ENCODE results near the gene AVP.
"Not testable (repeated sequence)": the region's sequence is repeated elsewhere in the genome, so short reads cannot be mapped to it uniquely, and the experiment has no call there.

AVP gene

GRCh38 chr20:3121271-3121911, 36.9 kb upstream of the AVP start:
- DNase-seq (ENCODE audit: low read depth), result peak; percentile 17
- no peak overlapping the region for H3K4me3 ChIP-seq (ENCODE audit: low read depth, low read length)
- TF ChIP-seq MAX (IDR thresholded peaks at IDR 0.05; ENCODE audit: low read depth, low read length) (no peak), MYC (IDR thresholded peaks at IDR 0.05; ENCODE audit: low read depth, low read length) (no peak), CTCF (IDR thresholded peaks at IDR 0.05; ENCODE audit: low read depth, low read length) (no peak), POLR2A (IDR thresholded peaks at IDR 0.05; ENCODE audit: extremely low read depth, insufficient read length) (no peak)

DNA sequence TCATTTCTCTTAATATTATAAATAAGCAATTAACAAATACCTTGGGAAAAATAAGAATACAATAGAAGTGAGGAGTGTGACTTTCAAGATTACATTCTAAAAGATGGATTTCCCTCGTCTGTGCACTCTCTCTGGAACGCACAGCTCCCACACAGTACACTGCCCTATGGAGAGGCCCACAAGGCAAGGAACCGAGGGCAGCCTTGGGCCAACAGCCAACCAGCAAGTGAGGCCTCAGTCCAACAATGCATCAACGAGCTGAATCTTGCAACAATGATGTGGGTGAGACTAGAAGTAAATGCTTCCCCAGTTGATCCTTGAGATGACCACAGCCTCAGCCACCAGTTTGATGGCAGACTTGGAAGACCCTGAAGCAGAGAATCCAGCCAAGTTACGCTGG, 34.5 kb upstream of the AVP start:
- TF ChIP-seq MYC (IDR thresholded peaks at IDR 0.05; ENCODE audit: low read depth, low read length) (no peak), POLR2A (IDR thresholded peaks at IDR 0.05; ENCODE audit: extremely low read depth, insufficient read length) (no peak), MAX (IDR thresholded peaks at IDR 0.05; ENCODE audit: low read depth, low read length) (no peak), CTCF (IDR thresholded peaks at IDR 0.05; ENCODE audit: low read depth, low read length) (no peak)
- DNase-seq (ENCODE audit: low read depth), result no peak
- no peak overlapping the region for H3K4me3 ChIP-seq (ENCODE audit: low read depth, low read length)

GRCh38 chr20:3117839-3118379, 33.4 kb upstream of the AVP start:
- peak; percentile 81 for DNase-seq (ENCODE audit: low read depth)
- H3K4me3 ChIP-seq (ENCODE audit: low read depth, low read length), result not testable (repeated sequence)
- TF ChIP-seq CTCF (IDR thresholded peaks at IDR 0.05; ENCODE audit: low read depth, low read length), result peak; percentile 68

- DNase-seq (ENCODE audit: low read depth), result no peak
- TF ChIP-seq CTCF (IDR thresholded peaks at IDR 0.05; ENCODE audit: low read depth, low read length), result no peak
- no peak for TF ChIP-seq MAX (IDR thresholded peaks at IDR 0.05; ENCODE audit: low read depth, low read length)
- TF ChIP-seq POLR2A (IDR thresholded peaks at IDR 0.05; ENCODE audit: extremely low read depth, insufficient read length), result no peak
- no peak for TF ChIP-seq MYC (IDR thresholded peaks at IDR 0.05; ENCODE audit: low read depth, low read length)
- H3K4me3 ChIP-seq (ENCODE audit: low read depth, low read length), result no peak overlapping the region
Measured at GRCh38 chr20:3116341-3116740, 31.8 kb upstream of the AVP start.

- no peak overlapping the region for H3K4me3 ChIP-seq (ENCODE audit: low read depth, low read length)
- TF ChIP-seq MAX (IDR thresholded peaks at IDR 0.05; ENCODE audit: low read depth, low read length) (peak; percentile 71), MYC (IDR thresholded peaks at IDR 0.05; ENCODE audit: low read depth, low read length) (no peak), CTCF (IDR thresholded peaks at IDR 0.05; ENCODE audit: low read depth, low read length) (peak; percentile 82), POLR2A (IDR thresholded peaks at IDR 0.05; ENCODE audit: extremely low read depth, insufficient read length) (no peak)
- DNase-seq (ENCODE audit: low read depth), result peak; percentile 52
Measured at GRCh38 chr20:3115190-3116107, 30.9 kb upstream of the AVP start.

Data from NB4 (cell line).